Neuronal stem cell (in vitro differentiated cells): ENCODE results near the gene SLMAP.

Experiments used
- DNase-seq: peaks from one replicate; pipeline ENCODE4 v3.0.0-alpha.2; 2013; ENCODE audit warnings: low spot score
- H2AFZ ChIP-seq: one replicate; pipeline ENCODE4 v1.6.1; 2013; ENCODE audit warnings: mild to moderate bottlenecking, low read length, inconsistent platforms
- H2AK5ac ChIP-seq: 2 replicates; pipeline ENCODE4 v1.6.1; 2013; ENCODE audit warnings: low read depth, mild to moderate bottlenecking, inconsistent platforms, low read length, moderate library complexity, mixed read lengths
- H2BK120ac ChIP-seq: 2 replicates; pipeline ENCODE4 v1.6.1; 2013; ENCODE audit warnings: low read depth, mild to moderate bottlenecking, inconsistent platforms, low read length, moderate library complexity, mixed read lengths
- H2BK12ac ChIP-seq: one replicate; pipeline ENCODE4 v1.6.1; 2013; ENCODE audit warnings: low read length, inconsistent platforms
- H2BK15ac ChIP-seq: 2 replicates; pipeline ENCODE4 v1.6.1; 2013; ENCODE audit warnings: mild to moderate bottlenecking, low read length, inconsistent platforms, mixed read lengths
- H2BK5ac ChIP-seq: one replicate; pipeline ENCODE4 v1.6.1; 2013; ENCODE audit warnings: inconsistent platforms, mild to moderate bottlenecking, low read length, moderate library complexity
- H3K14ac ChIP-seq: one replicate; pipeline ENCODE4 v1.6.1; 2013; ENCODE audit warnings: low read length, inconsistent platforms
- H3K18ac ChIP-seq: 2 replicates; pipeline ENCODE4 v1.6.1; 2013; ENCODE audit warnings: low read length, inconsistent platforms
- H3K23ac ChIP-seq: 2 replicates; pipeline ENCODE4 v1.6.1; 2013; ENCODE audit warnings: low read depth, mild to moderate bottlenecking, mixed read lengths, low read length, inconsistent platforms; ENCODE audit not compliant: poor library complexity
- H3K27ac ChIP-seq: replicated peaks from 3 replicates; pipeline ENCODE4 v1.5.1; 2013; ENCODE audit warnings: low read length, inconsistent platforms
- H3K27me3 ChIP-seq, 3 experiments: 2 replicates each; pipeline ENCODE4 v1.6.1; 2013; ENCODE audit warnings: low read length in 3 of 3, mild to moderate bottlenecking in 2 of 3, inconsistent platforms in 1 of 3, low read depth in 1 of 3, mixed read lengths in 1 of 3, moderate library complexity in 1 of 3; ENCODE audit not compliant: control insufficient read depth in 3 of 3, insufficient read depth in 3 of 3
- H3K36me3 ChIP-seq, 2 donors: replicated peaks in 1 of 2; 2 replicates each; pipeline ENCODE4 v1.6.1; 2013; ENCODE audit warnings: low read length in 2 of 2; ENCODE audit not compliant: control insufficient read depth in 2 of 2, insufficient read depth in 2 of 2
- H3K4ac ChIP-seq: 2 replicates; pipeline ENCODE4 v1.6.1; 2013; ENCODE audit warnings: inconsistent platforms, mild to moderate bottlenecking, low read length, moderate library complexity
- H3K4me1 ChIP-seq, 2 donors: 1 replicate in 1 of 2; 2 replicates in 1 of 2; pipeline ENCODE4 v1.6.1; 2013; ENCODE audit warnings: low read length in 2 of 2, low read depth in 1 of 2; ENCODE audit not compliant: control insufficient read depth in 2 of 2, insufficient read depth in 1 of 2
- H3K4me2 ChIP-seq: one replicate; pipeline ENCODE4 v1.6.1; 2013; ENCODE audit warnings: mild to moderate bottlenecking, low read length, inconsistent platforms; ENCODE audit not compliant: insufficient read depth, poor library complexity, severe bottlenecking
- H3K4me3 ChIP-seq, 2 donors: 2 replicates each; pipeline ENCODE4 v1.5.1; 2013; ENCODE audit warnings: low read length in 2 of 2, mild to moderate bottlenecking in 2 of 2, inconsistent platforms in 1 of 2, moderate library complexity in 1 of 2
- H3K79me1 ChIP-seq: one replicate; pipeline ENCODE4 v1.6.1; 2013; ENCODE audit warnings: low read depth, mild to moderate bottlenecking, inconsistent platforms, low read length, moderate library complexity
- H3K9ac ChIP-seq: one replicate; pipeline ENCODE4 v1.6.1; 2013; ENCODE audit warnings: mild to moderate bottlenecking, low read depth, low read length, inconsistent platforms; ENCODE audit not compliant: poor library complexity
- H3K9me3 ChIP-seq, 2 donors: replicated peaks in 1 of 2; 2 replicates each; pipeline versions ENCODE3 to v1.6.1; 2013; ENCODE audit warnings: low read length in 2 of 2, mild to moderate bottlenecking in 2 of 2, inconsistent platforms in 1 of 2, low read depth in 1 of 2, mixed read lengths in 1 of 2, moderate library complexity in 1 of 2; ENCODE audit not compliant: control insufficient read depth in 2 of 2, insufficient read depth in 1 of 2
- H4K8ac ChIP-seq: one replicate; pipeline ENCODE4 v1.6.1; 2013; ENCODE audit warnings: low read depth, mild to moderate bottlenecking, inconsistent platforms, low read length, moderate library complexity
- H4K91ac ChIP-seq: one replicate; pipeline ENCODE4 v1.6.1; 2013; ENCODE audit warnings: low read length, low read depth, mild to moderate bottlenecking, inconsistent platforms; ENCODE audit not compliant: poor library complexity
- WGBS, 2 donors: extraction: QIAGEN DNeasy Blood & Tissue Kit; methylation state at CpG; one replicate each; pipeline ENCODE4 v1.1.7; 2013; ENCODE audit warnings: missing lambda C conversion rate in 2 of 2, mixed read lengths in 1 of 2; ENCODE audit not compliant: insufficient read length in 2 of 2, insufficient replicate concordance in 1 of 2; ENCODE audit errors: extremely low coverage in 2 of 2; 5-methylcytosine and 5-hydroxymethylcytosine counted together

Gene SLMAP

DNA sequence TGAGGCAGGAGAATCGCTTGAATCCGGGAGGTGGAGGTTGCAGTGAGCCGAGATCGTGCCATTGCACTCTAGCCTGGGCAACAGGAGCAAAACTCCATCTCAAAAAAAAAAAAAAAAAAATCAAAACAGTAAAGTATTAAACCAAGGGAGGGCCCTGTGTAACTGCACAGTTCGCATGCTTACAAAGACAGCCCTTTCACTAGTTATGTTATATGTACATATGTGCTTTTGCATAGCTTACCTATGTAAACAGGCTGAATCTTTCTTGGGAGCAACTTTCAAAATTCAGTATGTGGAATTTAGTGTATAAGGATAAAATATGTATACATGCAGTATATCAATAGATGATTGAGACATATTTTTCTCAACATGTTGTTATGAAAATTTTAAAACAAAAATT lies 16.1 kb upstream of the SLMAP start:
- Histone ChIP-seq H3K79me1 (no peaks in the 10 kb centered on the region), H4K8ac (no peak overlapping the region), H2BK12ac (no peak overlapping the region), H3K27ac (no peak overlapping the region), H2BK5ac (no peak overlapping the region), H3K9me3 (no peaks in the 10 kb centered on the region), H2BK120ac (no peak overlapping the region), H3K4me1 (no peaks in the 10 kb centered on the region), H3K9ac (no peak overlapping the region), H4K91ac (no peak overlapping the region), H3K18ac (no peak overlapping the region), H3K4ac (no peak overlapping the region), H3K14ac (no peak overlapping the region), H3K4me3 (no peak overlapping the region), H3K4me2 (no peak overlapping the region), H3K36me3 (no peaks in the 10 kb centered on the region), H2BK15ac (no peak overlapping the region), H2AFZ (no peak overlapping the region), H3K23ac (no peak overlapping the region), H3K27me3 (no peaks in the 10 kb centered on the region), H2AK5ac (no peak overlapping the region)
- no CpG with 5 or more reads among the region's 5 CpGs for WGBS, 2 donors
- DNase-seq, result no peak

DNA sequence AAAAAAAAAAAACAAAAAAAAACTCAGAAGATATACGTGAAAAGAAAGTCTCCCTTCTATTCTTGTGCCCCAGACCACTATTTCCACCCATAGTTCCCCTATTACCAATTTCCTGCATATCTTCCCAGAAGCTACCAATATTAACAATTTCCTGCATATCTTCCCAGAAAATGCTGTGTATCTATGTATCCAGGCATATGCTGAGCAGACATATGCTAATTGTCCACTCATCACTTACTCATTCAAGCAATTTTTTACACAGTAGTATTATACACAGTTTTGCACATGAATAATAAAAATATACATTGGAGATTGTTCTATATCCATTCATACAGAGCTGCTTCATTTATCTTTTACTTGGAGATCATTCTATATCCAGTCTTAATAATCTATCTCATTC lies 12.6 kb upstream of the SLMAP start:
- no peak overlapping the region for H3K4me3 ChIP-seq
- no peak overlapping the region for H2AFZ ChIP-seq
- no peak for DNase-seq
- H3K4me1 ChIP-seq, result no peaks in the 10 kb centered on the region
- no peak overlapping the region for H3K18ac ChIP-seq
- H3K4me2 ChIP-seq, result no peak overlapping the region
- no peak overlapping the region for H3K9ac ChIP-seq
- H4K8ac ChIP-seq, result no peak overlapping the region
- no peak overlapping the region for H2BK12ac ChIP-seq
- H4K91ac ChIP-seq, result no peak overlapping the region
- no peak overlapping the region for H2AK5ac ChIP-seq
- H3K23ac ChIP-seq, result no peak overlapping the region
- no peaks in the 10 kb centered on the region for H3K79me1 ChIP-seq
- no peak overlapping the region for H2BK15ac ChIP-seq
- no peaks in the 10 kb centered on the region for H3K9me3 ChIP-seq
- H3K36me3 ChIP-seq, result no peaks in the 10 kb centered on the region
- no CpG with 5 or more reads among the region's 1 CpG for WGBS, 2 donors
- no peak overlapping the region for H2BK120ac ChIP-seq
- H3K27me3 ChIP-seq, result no peaks in the 10 kb centered on the region
- H2BK5ac ChIP-seq, result no peak overlapping the region
- no peak overlapping the region for H3K27ac ChIP-seq
- H3K4ac ChIP-seq, result no peak overlapping the region
- no peak overlapping the region for H3K14ac ChIP-seq

DNA sequence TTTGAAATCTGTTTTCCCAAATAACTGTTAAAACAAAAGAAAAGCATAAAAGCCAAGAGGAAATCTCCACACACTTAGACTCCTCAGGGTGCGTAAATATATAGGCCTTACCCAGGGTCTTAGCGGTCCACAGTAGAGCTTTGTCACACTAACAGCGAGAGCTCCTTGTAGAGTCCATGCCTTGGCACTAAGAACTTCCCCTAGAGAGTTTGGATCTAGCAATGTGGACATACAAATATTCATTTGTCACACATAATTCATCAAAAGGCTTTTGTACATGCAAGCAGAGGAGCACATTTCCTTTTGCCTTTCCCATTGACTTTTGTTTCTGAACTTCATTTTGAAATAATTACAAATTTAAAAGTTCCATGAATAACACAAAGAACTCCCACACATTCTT lies 11.0 kb upstream of the SLMAP start:
- no peak overlapping the region for H2AFZ ChIP-seq

DNA sequence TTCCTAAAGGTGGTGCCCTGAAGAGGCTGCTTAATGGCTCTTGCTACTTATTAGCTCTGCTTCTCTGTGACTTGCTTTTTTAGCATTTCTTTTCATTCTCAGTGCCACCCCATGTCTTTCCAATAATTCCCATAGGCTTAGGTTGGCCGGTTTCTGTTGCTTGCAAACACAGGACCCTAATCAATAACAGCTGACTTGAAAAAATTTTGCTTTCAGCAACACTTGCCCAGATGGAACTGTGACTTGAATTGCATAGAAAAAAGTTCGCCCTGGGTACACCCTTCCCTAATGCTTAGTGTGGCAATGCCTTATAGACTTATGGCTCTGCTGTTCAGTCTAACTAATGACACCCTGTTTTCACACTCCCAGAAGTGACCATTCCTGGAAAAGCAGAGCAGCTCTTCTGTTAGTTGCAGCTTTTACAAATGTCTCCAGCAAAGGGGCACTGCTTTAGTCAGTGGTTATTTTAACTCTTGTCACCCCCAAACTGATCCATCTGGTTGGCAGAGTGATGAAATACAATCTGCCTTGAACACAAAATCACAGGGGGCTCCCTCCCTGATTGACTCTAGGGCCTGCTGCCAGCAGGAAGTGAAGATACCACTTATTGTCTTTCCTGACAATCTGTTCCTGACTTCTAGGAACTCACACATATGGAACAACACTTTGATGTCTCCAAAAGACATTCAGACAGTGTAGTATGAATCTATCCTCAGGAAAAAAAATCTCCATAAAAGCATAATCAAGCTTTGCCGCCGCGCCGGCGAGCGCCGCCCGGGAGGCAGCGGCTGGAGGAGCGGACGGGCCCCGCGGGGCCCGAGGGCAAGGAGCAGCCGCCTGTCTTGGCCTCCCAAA lies 9.7 kb upstream of the SLMAP start:
- no peak overlapping the region for H3K23ac ChIP-seq
- H2BK5ac ChIP-seq, result no peak overlapping the region
- H2AFZ ChIP-seq, result peak overlapping the region; percentile 73
- no peak for DNase-seq
- no peaks in the 10 kb centered on the region for H3K79me1 ChIP-seq
- H3K9me3 ChIP-seq, result no peaks in the 10 kb centered on the region
- no peak overlapping the region for H2BK120ac ChIP-seq
- no peak overlapping the region for H4K91ac ChIP-seq
- H3K18ac ChIP-seq, result no peak overlapping the region
- no peak overlapping the region for H2BK15ac ChIP-seq
- no peak overlapping the region for H3K14ac ChIP-seq
- no peak overlapping the region for H2BK12ac ChIP-seq
- H3K27ac ChIP-seq, result no peak overlapping the region
- H3K4me2 ChIP-seq, result no peak overlapping the region
- no peaks in the 10 kb centered on the region for H3K36me3 ChIP-seq
- no peaks in the 10 kb centered on the region for H3K4me1 ChIP-seq
- no CpG with 5 or more reads among the region's 17 CpGs for WGBS, 2 donors
- no peak overlapping the region for H3K9ac ChIP-seq
- H3K27me3 ChIP-seq, result no peaks in the 10 kb centered on the region
- H2AK5ac ChIP-seq, result no peak overlapping the region
- no peak overlapping the region for H3K4ac ChIP-seq
- no peak overlapping the region for H4K8ac ChIP-seq
- H3K4me3 ChIP-seq, result no peak overlapping the region

More for the DNA sequence above, 11.0 kb upstream of the SLMAP start:
- whole genome bisulfite sequencing, 2 donors, result no CpG with 5 or more reads among the region's 3 CpGs
- H2BK12ac ChIP-seq, result no peak overlapping the region
- H2BK5ac ChIP-seq, result no peak overlapping the region
- no peak overlapping the region for H2BK15ac ChIP-seq
- no peak overlapping the region for H2AK5ac ChIP-seq
- no peak for DNase-seq
- H3K14ac ChIP-seq, result no peak overlapping the region
- H3K9ac ChIP-seq, result no peak overlapping the region
- H3K79me1 ChIP-seq, result no peaks in the 10 kb centered on the region
- no peak overlapping the region for H3K18ac ChIP-seq
- no peak overlapping the region for H3K4ac ChIP-seq
- no peak overlapping the region for H4K8ac ChIP-seq
- H3K27me3 ChIP-seq, result no peaks in the 10 kb centered on the region
- no peak overlapping the region for H3K23ac ChIP-seq
- no peak overlapping the region for H3K4me3 ChIP-seq
- no peaks in the 10 kb centered on the region for H3K4me1 ChIP-seq
- no peak overlapping the region for H3K4me2 ChIP-seq
- H3K36me3 ChIP-seq, result no peaks in the 10 kb centered on the region
- no peak overlapping the region for H4K91ac ChIP-seq
- no peak overlapping the region for H3K27ac ChIP-seq
- H2BK120ac ChIP-seq, result no peak overlapping the region
- no peaks in the 10 kb centered on the region for H3K9me3 ChIP-seq
